IPS-18a (cell line): ENCODE results near the gene MGA.

Source experiments
- H3K27ac ChIP-seq: one replicate; pipeline ENCODE4 v1.5.1; 2013; ENCODE audit warnings: low read length
- H3K27me3 ChIP-seq: one replicate; pipeline ENCODE4 v1.6.1; 2013; ENCODE audit warnings: mild to moderate bottlenecking, low read length; ENCODE audit not compliant: control insufficient read depth, insufficient read depth
- H3K36me3 ChIP-seq: one replicate; pipeline ENCODE4 v1.6.1; 2013; ENCODE audit warnings: low read depth, low read length; ENCODE audit not compliant: control insufficient read depth
- H3K4me1 ChIP-seq: one replicate; pipeline ENCODE4 v1.6.1; 2013; ENCODE audit warnings: low read depth, low read length; ENCODE audit not compliant: control insufficient read depth
- H3K4me3 ChIP-seq: one replicate; pipeline ENCODE4 v1.5.1; 2013; ENCODE audit warnings: low read length
- H3K9ac ChIP-seq: one replicate; pipeline ENCODE4 v1.6.1; 2013; ENCODE audit warnings: mild to moderate bottlenecking, low read length, moderate library complexity
- H3K9me3 ChIP-seq: one replicate; pipeline ENCODE4 v1.6.1; 2013; ENCODE audit warnings: low read depth, low read length; ENCODE audit not compliant: control insufficient read depth

Gene MGA

DNA sequence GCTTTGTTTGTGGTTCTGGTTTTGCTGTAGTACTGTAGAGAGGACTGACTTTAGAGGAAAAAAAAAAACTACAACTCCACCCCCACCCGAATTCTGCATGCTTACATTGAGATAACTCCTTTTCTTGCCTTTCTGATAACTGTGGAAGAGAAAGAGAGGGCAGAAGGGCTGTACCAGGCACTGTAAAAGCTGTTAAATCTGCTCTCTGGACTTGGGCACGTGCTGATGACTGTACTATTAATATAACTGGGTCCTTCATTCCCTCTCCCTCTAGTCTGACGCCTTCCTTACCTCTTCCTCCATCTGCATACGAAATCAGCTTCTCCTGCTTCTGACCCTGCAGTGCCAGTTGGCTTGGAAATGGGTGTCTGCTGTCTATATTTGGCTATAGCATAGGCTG is 129.0 kb downstream of the MGA start:
- no peak overlapping the region for H3K27ac ChIP-seq
- no peak overlapping the region for H3K9ac ChIP-seq
- no peak overlapping the region for H3K4me3 ChIP-seq
- H3K4me1 ChIP-seq, result peaks cover 27% of the 10 kb centered on the region
- H3K9me3 ChIP-seq, result no peaks in the 10 kb centered on the region
- H3K27me3 ChIP-seq, result no peaks in the 10 kb centered on the region
- H3K36me3 ChIP-seq, result no peaks in the 10 kb centered on the region

DNA sequence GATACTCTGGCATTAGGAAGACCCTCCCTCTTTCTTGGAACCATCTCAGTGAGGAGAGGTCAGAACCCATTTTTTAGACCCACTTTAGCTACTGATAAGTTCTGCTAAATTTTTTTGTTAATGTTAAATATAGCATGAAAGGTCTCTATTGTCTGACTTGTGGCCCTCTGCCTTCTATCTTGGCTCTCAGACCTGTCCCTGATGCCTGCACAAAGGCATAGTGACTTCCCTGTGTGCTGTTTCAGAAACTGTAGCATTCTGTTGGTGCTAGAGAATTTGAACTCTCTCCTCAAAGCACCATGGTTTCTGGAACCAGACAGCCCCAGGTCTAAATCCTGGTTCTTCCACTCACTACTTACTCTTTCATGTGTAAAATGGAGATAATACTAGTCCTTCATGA is 129.5 kb downstream of the MGA start:
- Histone ChIP-seq H3K9ac (no peak overlapping the region), H3K27me3 (no peaks in the 10 kb centered on the region), H3K4me3 (no peak overlapping the region), H3K36me3 (no peaks in the 10 kb centered on the region), H3K4me1 (peaks cover 27% of the 10 kb centered on the region), H3K27ac (no peak overlapping the region), H3K9me3 (no peaks in the 10 kb centered on the region)

DNA sequence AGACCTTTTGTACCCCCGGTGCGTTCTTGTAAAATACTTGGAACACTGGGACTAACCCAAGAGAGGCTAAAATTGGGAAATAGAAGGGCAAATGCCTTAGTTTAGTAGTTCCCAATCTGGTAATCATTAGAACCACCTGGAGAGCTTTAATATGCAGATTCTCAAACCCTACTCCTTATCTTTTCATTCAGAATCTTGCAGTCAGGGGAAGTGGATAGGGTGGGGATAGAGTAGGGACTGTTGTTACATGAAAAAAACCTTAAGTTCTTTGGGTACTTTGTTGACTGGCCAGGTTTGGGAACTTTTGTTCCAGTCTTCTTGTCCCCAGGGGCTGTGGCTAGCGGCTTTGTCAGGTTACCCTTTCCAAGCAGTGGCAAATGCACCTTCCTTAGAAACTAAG is 130.0 kb downstream of the MGA start:
- Histone ChIP-seq H3K36me3 (no peaks in the 10 kb centered on the region), H3K4me3 (no peak overlapping the region), H3K27me3 (no peaks in the 10 kb centered on the region), H3K27ac (no peak overlapping the region), H3K4me1 (peaks cover 27% of the 10 kb centered on the region), H3K9me3 (no peaks in the 10 kb centered on the region), H3K9ac (no peak overlapping the region)

DNA sequence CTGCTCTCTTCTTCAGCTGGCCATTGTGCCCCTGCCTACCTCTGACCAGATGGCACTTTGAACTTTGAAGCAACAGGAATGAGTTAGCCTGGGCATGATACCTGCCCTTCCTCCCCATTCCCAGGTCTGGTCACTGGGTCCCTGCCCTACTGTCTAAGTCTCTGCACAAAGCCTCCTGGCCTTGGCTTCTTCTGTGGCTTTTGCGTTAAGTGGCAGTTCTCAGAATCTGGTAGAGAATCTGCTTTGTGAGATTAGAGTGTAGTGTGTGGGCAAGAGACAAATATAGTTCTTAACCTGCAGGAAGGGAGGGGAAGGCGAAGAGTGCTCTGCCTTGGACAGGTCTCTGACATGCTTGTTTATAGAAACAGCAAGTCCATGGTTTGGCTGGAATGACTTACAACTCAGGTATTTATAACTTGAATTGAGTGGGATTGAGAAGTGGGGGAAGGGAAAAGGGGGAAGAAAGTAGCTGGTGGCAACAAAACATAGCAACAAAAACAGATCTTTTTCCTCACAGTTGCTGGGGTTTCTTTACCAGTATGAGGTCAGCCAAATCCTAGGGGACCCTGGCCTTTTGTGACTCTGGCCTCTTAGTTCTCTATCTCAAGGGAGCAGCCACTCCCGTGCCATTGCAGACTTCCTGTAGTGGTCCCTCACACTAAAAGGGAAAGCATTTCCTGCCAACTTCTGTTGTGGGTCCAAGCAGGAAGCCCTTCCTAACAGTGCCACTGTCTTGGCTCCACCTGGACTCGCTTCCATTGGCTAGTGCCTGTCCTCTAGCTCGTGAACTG is 130.7 kb downstream of the MGA start:
- no peaks in the 10 kb centered on the region for H3K27me3 ChIP-seq
- no peaks in the 10 kb centered on the region for H3K36me3 ChIP-seq
- H3K9ac ChIP-seq, result no peak overlapping the region
- peaks cover 27% of the 10 kb centered on the region for H3K4me1 ChIP-seq
- H3K4me3 ChIP-seq, result no peak overlapping the region
- H3K9me3 ChIP-seq, result no peaks in the 10 kb centered on the region
- no peak overlapping the region for H3K27ac ChIP-seq

DNA sequence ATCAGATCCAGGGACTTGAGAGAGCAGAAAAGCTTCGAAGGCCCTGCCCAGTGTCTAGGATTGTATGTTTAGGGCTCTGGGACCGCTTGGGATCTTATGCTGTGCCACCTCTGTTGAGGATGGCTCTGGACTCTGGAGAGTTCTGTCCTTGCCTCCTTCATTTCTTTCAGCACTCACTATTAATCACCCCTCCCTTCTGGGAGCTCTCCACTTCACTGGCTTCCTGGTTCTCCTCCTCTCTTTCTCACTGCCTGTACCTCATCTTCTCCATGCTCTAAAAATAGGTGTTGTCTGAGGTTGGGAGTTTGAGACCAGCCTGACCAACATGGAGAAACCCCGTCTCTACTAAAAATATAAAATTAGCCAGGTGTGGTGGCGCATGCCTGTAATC is 131.3 kb downstream of the MGA start:
- Histone ChIP-seq H3K9me3 (no peaks in the 10 kb centered on the region), H3K36me3 (no peaks in the 10 kb centered on the region), H3K27me3 (no peaks in the 10 kb centered on the region), H3K27ac (no peak overlapping the region), H3K4me1 (peaks cover 27% of the 10 kb centered on the region), H3K9ac (no peak overlapping the region), H3K4me3 (no peak overlapping the region)

DNA sequence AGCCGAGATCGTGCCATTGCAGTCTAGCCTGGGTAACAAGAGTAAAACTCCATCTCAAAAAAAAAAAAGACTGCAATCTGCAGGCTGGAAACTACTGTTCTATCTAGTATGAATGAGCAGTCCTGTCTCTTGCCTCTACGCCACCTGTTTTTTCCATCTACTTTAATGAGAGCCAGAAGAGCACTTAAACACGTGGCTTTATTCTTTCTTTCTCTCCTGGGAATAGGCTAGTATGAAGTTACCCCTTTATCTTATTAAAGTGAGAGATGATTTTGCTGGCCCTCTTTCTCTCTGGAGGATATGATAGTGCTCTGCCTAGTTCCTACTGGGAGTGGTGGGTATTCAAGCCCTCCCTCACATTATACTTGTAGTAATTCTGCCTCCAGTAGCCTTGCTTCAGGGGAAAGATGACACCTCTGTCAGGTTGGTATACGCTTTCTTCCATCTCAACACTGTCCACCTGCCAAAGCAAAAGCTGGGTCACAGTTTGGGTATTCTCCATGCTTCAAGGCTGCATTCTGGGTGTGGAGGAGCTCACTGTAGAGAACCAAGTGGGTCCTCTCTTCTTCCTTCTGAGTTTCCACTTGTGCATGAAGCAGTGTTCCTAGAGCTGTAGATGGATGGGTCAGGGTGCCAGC is 131.9 kb downstream of the MGA start:
- H3K4me3 ChIP-seq, result no peak overlapping the region
- H3K27me3 ChIP-seq, result no peaks in the 10 kb centered on the region
- H3K27ac ChIP-seq, result no peak overlapping the region
- H3K9me3 ChIP-seq, result no peaks in the 10 kb centered on the region
- peaks cover 27% of the 10 kb centered on the region for H3K4me1 ChIP-seq
- H3K36me3 ChIP-seq, result no peaks in the 10 kb centered on the region
- H3K9ac ChIP-seq, result no peak overlapping the region

DNA sequence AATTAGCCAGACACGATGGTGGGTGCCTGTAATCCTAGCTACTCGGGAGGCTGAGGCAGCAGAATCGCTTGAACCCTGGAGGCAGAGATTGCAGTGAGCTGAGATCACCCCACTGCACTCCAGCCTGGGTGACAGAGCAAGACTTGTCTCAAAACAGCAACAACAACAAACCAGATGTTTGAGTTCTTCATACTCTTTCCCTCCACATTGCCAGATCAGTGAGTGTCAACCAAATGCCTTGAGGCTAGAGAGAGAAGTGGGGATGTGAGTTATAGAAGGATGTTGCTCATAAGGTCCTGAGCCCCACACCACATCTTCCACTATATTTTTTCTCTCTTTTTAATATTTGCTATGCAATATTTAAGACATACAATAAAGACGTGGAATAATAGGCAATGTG is 133.9 kb downstream of the MGA start:
- Histone ChIP-seq H3K27me3 (no peaks in the 10 kb centered on the region), H3K27ac (no peak overlapping the region), H3K9ac (no peak overlapping the region), H3K4me1 (peaks cover 24% of the 10 kb centered on the region), H3K4me3 (no peak overlapping the region), H3K36me3 (no peaks in the 10 kb centered on the region), H3K9me3 (no peaks in the 10 kb centered on the region)

DNA sequence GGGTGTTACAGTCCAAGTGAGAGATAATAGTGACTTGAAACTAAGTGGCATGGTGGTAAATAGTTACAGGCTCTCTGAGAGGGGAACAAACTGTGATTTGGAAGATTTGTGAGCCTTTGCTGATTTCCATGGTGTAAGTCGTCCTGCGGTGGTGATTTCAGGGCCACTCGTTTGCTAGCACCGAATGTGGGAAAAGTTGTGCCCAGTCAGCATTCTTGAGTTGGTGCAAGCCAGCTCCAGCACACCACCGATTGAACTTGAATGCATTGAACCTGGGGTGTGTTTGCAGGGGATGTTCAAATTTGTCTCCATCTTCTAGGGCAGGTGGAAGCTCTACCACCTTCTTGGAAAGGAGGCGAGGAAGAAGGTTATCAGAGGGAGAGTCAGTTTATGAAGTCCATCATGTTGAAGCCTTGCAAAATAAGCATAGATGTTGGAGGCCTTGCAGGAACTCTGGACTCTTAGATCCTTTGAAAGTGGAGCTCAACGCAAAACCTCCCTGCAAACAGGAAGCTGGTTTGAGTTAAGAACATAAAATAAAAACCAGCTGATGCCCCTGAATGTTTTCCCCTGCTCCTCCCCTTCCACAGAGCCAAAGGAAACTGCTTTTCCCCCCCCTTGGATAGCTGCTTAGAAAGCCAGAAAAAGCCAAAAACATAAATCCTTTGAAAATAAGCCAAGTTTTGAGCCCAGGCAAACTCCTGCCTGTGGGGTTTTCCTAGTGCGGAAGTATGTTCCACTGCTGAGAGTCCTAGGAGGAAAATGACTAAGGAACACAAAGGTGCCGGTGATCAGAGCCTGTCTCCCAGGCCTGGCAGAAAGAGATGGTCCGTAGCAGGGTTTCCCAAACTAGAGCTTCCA is 136.0 kb downstream of the MGA start:
- Histone ChIP-seq H3K36me3 (no peaks in the 10 kb centered on the region), H3K27ac (no peak overlapping the region), H3K4me1 (peaks cover 3% of the 10 kb centered on the region), H3K27me3 (no peaks in the 10 kb centered on the region), H3K4me3 (no peak overlapping the region), H3K9me3 (no peaks in the 10 kb centered on the region), H3K9ac (no peak overlapping the region)

DNA sequence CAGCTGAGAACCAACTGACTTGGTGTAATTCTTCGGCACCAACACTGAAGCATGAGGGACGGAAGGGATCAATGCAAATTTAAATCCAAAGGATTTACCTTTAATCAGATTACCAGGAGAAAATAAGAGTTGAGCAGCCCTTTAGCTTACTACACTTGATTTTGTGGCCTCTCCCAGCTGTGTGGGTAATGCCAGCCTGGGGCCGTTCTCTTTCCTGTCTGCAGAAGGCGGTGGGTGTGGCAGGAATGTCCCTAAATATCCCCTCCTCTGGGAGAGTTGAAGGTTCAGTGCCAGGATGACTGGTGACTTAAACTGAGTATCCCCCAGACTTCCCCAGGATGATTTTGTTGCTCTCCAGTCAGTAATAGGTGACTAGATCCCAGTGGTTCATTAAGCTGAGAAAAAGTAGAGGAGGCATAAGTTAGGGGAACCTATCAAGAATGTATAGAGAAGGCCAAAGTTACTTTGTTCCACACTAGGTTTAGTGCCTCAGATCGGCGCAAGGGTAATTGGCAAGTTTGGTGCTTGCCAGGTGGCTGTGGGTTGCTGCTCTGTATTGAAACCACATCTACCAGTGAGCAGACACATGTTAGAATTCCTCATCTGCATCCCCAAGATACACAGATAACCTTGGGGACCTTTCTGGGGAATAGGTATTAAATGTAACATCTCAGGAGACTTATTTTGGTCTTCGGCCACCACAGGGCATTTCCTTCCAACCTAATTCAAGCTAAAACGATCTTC is 137.2 kb downstream of the MGA start:
- Histone ChIP-seq H3K9ac (no peak overlapping the region), H3K27me3 (no peaks in the 10 kb centered on the region), H3K4me1 (no peaks in the 10 kb centered on the region), H3K9me3 (no peaks in the 10 kb centered on the region), H3K36me3 (no peaks in the 10 kb centered on the region), H3K27ac (no peak overlapping the region), H3K4me3 (no peak overlapping the region)

DNA sequence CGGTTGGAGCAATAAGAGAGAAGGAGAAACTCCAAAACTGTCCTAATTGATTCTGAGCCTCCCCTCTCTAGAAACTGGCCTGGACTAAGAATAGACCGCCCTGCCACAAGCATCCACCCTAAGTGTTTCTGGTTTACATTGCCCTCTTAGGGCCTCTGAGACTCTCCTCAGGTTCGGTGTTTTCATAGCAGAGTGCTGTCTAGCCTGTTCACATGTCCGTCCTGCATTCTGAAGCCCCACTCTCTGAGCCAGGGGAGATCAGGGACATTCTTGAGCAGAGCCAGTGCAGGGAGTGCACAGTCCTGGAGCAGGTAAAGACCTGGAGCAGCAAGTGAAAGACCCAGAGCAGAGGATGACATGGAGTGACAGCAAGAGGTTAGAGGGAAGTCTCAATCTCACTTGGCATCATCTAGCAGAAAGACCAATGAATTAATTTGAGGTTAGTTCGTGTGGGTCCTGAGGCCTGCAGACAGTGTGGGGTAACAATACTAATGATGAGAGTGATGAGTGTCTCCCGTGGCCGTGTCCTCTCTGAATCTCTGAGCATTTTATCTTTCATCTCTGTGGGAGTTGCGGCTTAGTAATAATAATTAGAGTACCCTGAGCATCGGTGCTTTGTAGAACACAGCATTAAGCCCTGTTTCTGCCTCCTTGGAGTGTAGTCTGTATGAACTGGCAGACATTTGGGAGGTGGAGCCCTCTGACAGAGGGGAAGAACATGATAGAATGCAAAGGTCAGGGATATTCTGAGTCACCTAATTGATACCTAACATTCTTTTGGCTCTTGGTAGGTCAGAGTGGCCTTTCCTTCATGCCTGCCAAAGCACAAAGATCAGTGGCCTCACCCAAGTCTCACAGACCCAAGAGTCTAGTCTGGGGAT is 138.6 kb downstream of the MGA start:
- H3K4me1 ChIP-seq, result no peaks in the 10 kb centered on the region
- no peak overlapping the region for H3K27ac ChIP-seq
- H3K9me3 ChIP-seq, result no peaks in the 10 kb centered on the region
- H3K27me3 ChIP-seq, result no peaks in the 10 kb centered on the region
- H3K4me3 ChIP-seq, result no peak overlapping the region
- H3K9ac ChIP-seq, result no peak overlapping the region
- H3K36me3 ChIP-seq, result no peaks in the 10 kb centered on the region
